T47D (cell line): ENCODE results near the gene C19orf67.
"Not testable (repeated sequence)": the region's sequence is repeated elsewhere in the genome, so short reads cannot be mapped to it uniquely, and the experiment has no call there.

Source experiments
- DNase-seq, 2 experiments: peaks; one replicate each; pipeline versions ENCODE4 v3.0.0 to v3.0.0-alpha.2; 2011 to 2012; ENCODE audit warnings: low read depth in 1 of 2, low spot score in 1 of 2
- JUND ChIP-seq: IDR thresholded peaks from 2 replicates; pipeline ENCODE4 v1.6.1; 2012; ENCODE audit warnings: low read depth
- in situ Hi-C: cut with HindIII; loops from 2 replicates; pipeline ENCODE4 v1.10.0; 2016; ENCODE audit warnings: low sequenced_read_pairs, low pct_unique_long_range_greater_than_20kb

Gene C19orf67

GRCh38 chr19:14056741-14057356, 28.7 kb downstream of the C19orf67 start:
- in situ Hi-C loops, result no loop called here
- TF ChIP-seq JUND, result no peak
- DNase-seq, result no peak

- no peak for TF ChIP-seq JUND
- in situ Hi-C loops, result no loop called here
- DNase-seq, result no peak
Observed at GRCh38 chr19:14056069-14056666, 29.4 kb downstream of the C19orf67 start.

GRCh38 chr19:14055396-14055795, 30.2 kb downstream of the C19orf67 start:
- in situ Hi-C loops, result no loop called here

DNA sequence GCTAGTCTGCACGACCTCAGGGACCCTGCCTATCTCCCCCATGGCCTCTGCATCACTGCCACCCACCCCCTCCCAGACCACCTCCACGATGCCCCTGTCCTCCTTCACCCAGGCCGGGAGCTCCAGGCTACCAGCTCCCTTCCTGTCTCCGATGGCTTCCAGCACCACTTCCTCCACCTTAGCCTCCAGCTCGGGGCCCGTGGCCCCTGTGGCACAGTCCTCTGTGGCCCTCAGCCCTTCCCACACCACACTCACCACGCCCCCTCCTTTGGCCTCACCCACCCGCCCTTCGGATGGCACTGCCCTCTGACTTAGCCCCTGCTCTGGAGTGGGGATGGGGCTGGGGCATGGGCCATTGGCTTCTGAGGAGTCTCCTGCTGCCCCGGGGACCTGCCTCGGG, 30.9 kb downstream of the C19orf67 start:
- no peak for TF ChIP-seq JUND
- in situ Hi-C loops, result no loop called here
- no peak for DNase-seq

More at GRCh38 chr19:14055396-14055795, 30.2 kb downstream of the C19orf67 start:
- DNase-seq, result no peak
- no peak for TF ChIP-seq JUND

GRCh38 chr19:14054099-14054498, 31.5 kb downstream of the C19orf67 start:
- in situ Hi-C loops, result no loop called here
- TF ChIP-seq JUND, result no peak
- DNase-seq, result no peak

DNA sequence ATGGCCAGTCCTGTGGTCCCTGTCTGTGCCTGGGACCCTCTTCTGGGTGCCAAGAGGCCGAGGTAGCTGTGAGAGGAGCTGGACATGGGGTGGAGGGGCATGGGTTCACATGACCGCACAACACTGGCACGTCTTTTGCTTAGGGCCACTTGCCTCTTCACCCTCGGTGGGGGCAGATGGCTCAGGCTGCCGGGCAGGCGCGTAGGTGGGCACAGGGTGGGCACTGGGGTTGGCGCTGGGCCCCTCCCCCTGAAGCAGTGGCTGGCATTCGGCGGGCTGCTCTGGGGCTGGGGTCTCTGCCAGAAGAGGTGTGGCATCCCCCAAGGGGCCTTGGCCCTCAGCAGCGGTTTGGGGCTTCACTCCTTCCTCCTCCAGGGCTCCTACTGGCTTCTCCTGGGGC, 32.1 kb downstream of the C19orf67 start:
- no peak for TF ChIP-seq JUND
- in situ Hi-C loops, result no loop called here
- DNase-seq, result no peak

DNA sequence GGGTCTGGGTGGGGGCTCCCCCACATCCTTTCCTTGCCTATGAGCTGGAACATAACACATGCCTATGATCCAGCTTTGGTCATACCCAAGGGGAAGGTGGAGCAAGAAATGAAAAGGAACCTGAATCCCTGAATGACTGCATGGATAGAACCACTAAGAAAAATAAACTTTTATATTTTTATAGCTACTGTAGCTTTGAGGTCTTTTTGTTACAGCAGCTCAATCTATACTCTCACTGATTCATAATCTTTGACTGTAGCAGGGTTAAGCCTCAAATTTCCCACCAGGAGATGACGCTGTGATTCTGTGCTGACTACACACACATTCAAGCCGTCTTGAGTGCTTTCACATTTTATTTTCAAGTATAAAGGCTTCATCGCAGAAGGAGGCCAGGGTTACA, 32.6 kb downstream of the C19orf67 start:
- in situ Hi-C loops, result no loop called here
- no peak for DNase-seq
- TF ChIP-seq JUND, result no peak

- no peak for DNase-seq
- TF ChIP-seq JUND, result no peak
- in situ Hi-C loops, result no loop called here
Observed at GRCh38 chr19:14052470-14052869, 33.1 kb downstream of the C19orf67 start.

DNA sequence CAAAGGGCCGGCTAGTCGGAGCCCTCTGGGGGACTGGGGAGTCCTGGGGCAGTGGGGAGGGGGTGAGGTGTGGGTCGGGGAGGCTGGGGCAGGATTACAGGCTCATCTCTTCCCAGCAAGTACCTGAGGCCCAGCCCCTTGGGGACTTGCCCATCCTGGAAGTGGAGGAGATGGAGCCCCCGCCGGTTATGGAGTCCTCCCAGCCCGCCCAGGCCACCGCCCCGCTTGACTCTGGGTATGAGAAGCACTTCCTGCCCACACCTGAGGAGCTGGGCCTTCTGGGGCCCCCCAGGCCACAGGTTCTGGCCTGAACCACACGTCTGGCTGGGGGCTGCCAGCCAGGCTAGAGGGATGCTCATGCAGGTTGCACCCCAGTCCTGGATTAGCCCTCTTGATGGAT, 33.6 kb downstream of the C19orf67 start:
- in situ Hi-C loops, result no loop called here
- TF ChIP-seq JUND, result no peak
- DNase-seq, result no peak

GRCh38 chr19:14050961-14051360, 34.6 kb downstream of the C19orf67 start:
- DNase-seq, in situ Hi-C loops: not testable (repeated sequence)

- TF ChIP-seq JUND, result no peak
- in situ Hi-C loops, result no loop called here
- DNase-seq, result no peak
Observed at GRCh38 chr19:14050512-14050911, 35.1 kb downstream of the C19orf67 start.

- peak; percentile 51 to 56 for DNase-seq
- in situ Hi-C loops, result no loop called here
- TF ChIP-seq JUND, result no peak
Observed at GRCh38 chr19:14048443-14049153, 37.0 kb downstream of the C19orf67 start.

DNA sequence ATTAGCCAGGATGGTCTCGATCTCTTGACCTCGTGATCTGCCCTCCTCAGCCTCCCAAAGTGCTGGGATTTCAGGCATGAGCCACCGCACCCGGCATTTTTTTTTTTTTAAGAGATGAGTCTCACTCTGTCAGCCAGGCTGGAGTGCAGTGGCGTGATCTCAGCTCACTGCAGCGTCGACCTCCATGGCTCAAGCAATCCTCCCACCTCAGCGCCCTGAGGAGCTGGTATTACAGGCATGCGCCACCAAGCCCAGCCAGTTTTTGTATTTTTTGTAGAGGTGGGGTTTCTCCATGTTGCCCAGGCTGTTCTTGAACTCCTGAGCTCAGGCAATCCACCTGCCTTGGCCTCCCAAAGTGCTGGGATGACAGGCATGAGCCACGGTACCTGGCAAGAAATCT, 37.7 kb downstream of the C19orf67 start:
- in situ Hi-C loops, DNase-seq: not testable (repeated sequence)

- DNase-seq, result peak in 1 of 2 experiments; percentile 78
- in situ Hi-C loops, result not testable (repeated sequence)
Observed at GRCh38 chr19:14042659-14043608, 42.6 kb downstream of the C19orf67 start.
